Head of caudate nucleus (tissue), 42 donors: ENCODE data around the gene SDF2L1.
"Not testable (repeated sequence)": the region's sequence is repeated elsewhere in the genome, so short reads cannot be mapped to it uniquely, and the experiment has no call there.

Experiments
- DNase-seq, 42 donors: peaks; one replicate each; pipeline versions ENCODE4 v3.0.0 to v3.0.0-alpha.2; 2020 to 2021; ENCODE audit warnings: mixed read lengths in 7 of 42
- intact Hi-C: fragments of 100-400 bp; cut with DNase I; formaldehyde crosslinking; loops from one replicate; pipeline ENCODE4 v1.15.0; 2022

Gene SDF2L1

GRCh38 chr22:21632931-21633330, 9.2 kb upstream of the SDF2L1 start:
- DNase-seq = no peak
- intact Hi-C loops = no loop called here

GRCh38 chr22:21633481-21633880, 8.6 kb upstream of the SDF2L1 start:
- DNase-seq = no peak
- intact Hi-C loops = no loop called here

- intact Hi-C loops = no loop called here
- DNase-seq = no peak
Measured at GRCh38 chr22:21634081-21634480, 8.0 kb upstream of the SDF2L1 start.

GRCh38 chr22:21634844-21635243, 7.3 kb upstream of the SDF2L1 start:
- DNase-seq = no peak
- intact Hi-C loops = no loop called here

GRCh38 chr22:21635771-21636510, 6.2 kb upstream of the SDF2L1 start:
- intact Hi-C loops = no loop called here
- DNase-seq = no peak

GRCh38 chr22:21636629-21637218, 5.4 kb upstream of the SDF2L1 start:
- DNase-seq = no peak
- intact Hi-C loops = no loop called here

- DNase-seq, intact Hi-C loops: not testable (repeated sequence)
Measured at GRCh38 chr22:21637450-21637849, 4.7 kb upstream of the SDF2L1 start.

- intact Hi-C loops = no loop called here
- DNase-seq = no peak
Measured at GRCh38 chr22:21639359-21639758, 2.7 kb upstream of the SDF2L1 start.

GRCh38 chr22:21640810-21641209, 1.3 kb upstream of the SDF2L1 start:
- intact Hi-C loops = no loop called here
- DNase-seq = no peak

GRCh38 chr22:21641417-21641788, 699 bp upstream of the SDF2L1 start:
- DNase-seq = peak in 26 of 42 donors; percentile 25 to 79 (median 42)
- intact Hi-C loops = no loop called here

- intact Hi-C loops = no loop called here
- peak in 39 of 42 donors; percentile 40 to 80 (median 60) for DNase-seq
Measured at GRCh38 chr22:21642584-21643448, 714 bp downstream of the SDF2L1 start.

GRCh38 chr22:21643533-21644357, 1.6 kb downstream of the SDF2L1 start:
- DNase-seq = no peak
- intact Hi-C loops = no loop called here

GRCh38 chr22:21645513-21645912, 3.4 kb downstream of the SDF2L1 start:
- DNase-seq, intact Hi-C loops: not testable (repeated sequence)

GRCh38 chr22:21646608-21647590, 4.8 kb downstream of the SDF2L1 start:
- DNase-seq = peak in 41 of 42 donors; percentile 41 to 92 (median 77)
- intact Hi-C loops = no loop called here

GRCh38 chr22:21650280-21650679, 8.2 kb downstream of the SDF2L1 start:
- intact Hi-C loops = no loop called here
- no peak for DNase-seq

- no peak for DNase-seq
- intact Hi-C loops = no loop called here
Measured at GRCh38 chr22:21650823-21651520, 8.9 kb downstream of the SDF2L1 start.

GRCh38 chr22:21651521-21652009, 9.5 kb downstream of the SDF2L1 start:
- DNase-seq = peak in 2 of 42 donors; percentile 28 to 43
- intact Hi-C loops = no loop called here
